ENCODE results near the gene EXD1.
"Not testable (repeated sequence)": the region's sequence is repeated elsewhere in the genome, so short reads cannot be mapped to it uniquely, and the experiment has no call there.

The EXD1 gene

GRCh38 chr15:41153733-41154132 is 76.8 kb downstream of the EXD1 start:
- Histone ChIP-seq H3K36me3 (ENCODE audit: control insufficient read depth in 2 of 2, insufficient read depth in 2 of 2, low read length in 2 of 2) (no peaks in the 10 kb centered on the region), H3K4me1 (ENCODE audit: control insufficient read depth in 2 of 2, insufficient read depth in 2 of 2, low read length in 2 of 2) (no peaks in the 10 kb centered on the region), H3K27ac (ENCODE audit: low read depth in 2 of 2, low read length in 2 of 2) (no peak overlapping the region), H3K9ac (ENCODE audit: low read depth in 1 of 2, low read length in 2 of 2) (no peak overlapping the region), H3K4me3 (ENCODE audit: low read length in 2 of 2) (no peak overlapping the region), H3K9me3 (ENCODE audit: control insufficient read depth in 2 of 2, low read length in 2 of 2) (no peaks in the 10 kb centered on the region), H3K27me3 (ENCODE audit: control insufficient read depth in 2 of 2, insufficient read depth in 2 of 2, low read length in 2 of 2) (no peaks in the 10 kb centered on the region)

- Histone ChIP-seq H3K9ac (ENCODE audit: low read depth in 1 of 2, low read length in 2 of 2) (no peak overlapping the region), H3K27ac (ENCODE audit: low read depth in 2 of 2, low read length in 2 of 2) (no peak overlapping the region), H3K9me3 (ENCODE audit: control insufficient read depth in 2 of 2, low read length in 2 of 2) (no peaks in the 10 kb centered on the region)
Observed at GRCh38 chr15:41151451-41152005, 79.0 kb downstream of the EXD1 start.

GRCh38 chr15:41150279-41150678 is 80.3 kb downstream of the EXD1 start:
- no peaks in the 10 kb centered on the region for H3K9me3 ChIP-seq (ENCODE audit: control insufficient read depth in 2 of 2, low read length in 2 of 2)
- no peaks in the 10 kb centered on the region for H3K4me1 ChIP-seq (ENCODE audit: control insufficient read depth in 2 of 2, insufficient read depth in 2 of 2, low read length in 2 of 2)
- H3K36me3 ChIP-seq (ENCODE audit: control insufficient read depth in 2 of 2, insufficient read depth in 2 of 2, low read length in 2 of 2): no peaks in the 10 kb centered on the region
- no peak overlapping the region for H3K27ac ChIP-seq (ENCODE audit: low read depth in 2 of 2, low read length in 2 of 2)
- H3K4me3 ChIP-seq (ENCODE audit: low read length in 2 of 2): no peak overlapping the region
- no peak overlapping the region for H3K9ac ChIP-seq (ENCODE audit: low read depth in 1 of 2, low read length in 2 of 2)
- H3K27me3 ChIP-seq (ENCODE audit: control insufficient read depth in 2 of 2, insufficient read depth in 2 of 2, low read length in 2 of 2): no peaks in the 10 kb centered on the region

More at GRCh38 chr15:41151451-41152005, 79.0 kb downstream of the EXD1 start:
- H3K27me3 ChIP-seq (ENCODE audit: control insufficient read depth in 2 of 2, insufficient read depth in 2 of 2, low read length in 2 of 2): no peaks in the 10 kb centered on the region
- no peaks in the 10 kb centered on the region for H3K36me3 ChIP-seq (ENCODE audit: control insufficient read depth in 2 of 2, insufficient read depth in 2 of 2, low read length in 2 of 2)
- no peaks in the 10 kb centered on the region for H3K4me1 ChIP-seq (ENCODE audit: control insufficient read depth in 2 of 2, insufficient read depth in 2 of 2, low read length in 2 of 2)
- H3K4me3 ChIP-seq (ENCODE audit: low read length in 2 of 2): no peak overlapping the region

GRCh38 chr15:41148065-41148464 is 82.5 kb downstream of the EXD1 start:
- H3K36me3 ChIP-seq (ENCODE audit: control insufficient read depth in 2 of 2, insufficient read depth in 2 of 2, low read length in 2 of 2): no peaks in the 10 kb centered on the region
- H3K27me3 ChIP-seq (ENCODE audit: control insufficient read depth in 2 of 2, insufficient read depth in 2 of 2, low read length in 2 of 2): no peaks in the 10 kb centered on the region
- H3K9me3 ChIP-seq (ENCODE audit: control insufficient read depth in 2 of 2, low read length in 2 of 2): no peaks in the 10 kb centered on the region
- H3K4me3 ChIP-seq (ENCODE audit: low read length in 2 of 2): no peak overlapping the region
- H3K4me1 ChIP-seq (ENCODE audit: control insufficient read depth in 2 of 2, insufficient read depth in 2 of 2, low read length in 2 of 2): no peaks in the 10 kb centered on the region
- no peak overlapping the region for H3K27ac ChIP-seq (ENCODE audit: low read depth in 2 of 2, low read length in 2 of 2)
- no peak overlapping the region for H3K9ac ChIP-seq (ENCODE audit: low read depth in 1 of 2, low read length in 2 of 2)

- no peak overlapping the region for H3K9ac ChIP-seq (ENCODE audit: low read depth in 1 of 2, low read length in 2 of 2)
- H3K4me3 ChIP-seq (ENCODE audit: low read length in 2 of 2): no peak overlapping the region
- H3K27ac ChIP-seq (ENCODE audit: low read depth in 2 of 2, low read length in 2 of 2): no peak overlapping the region
- H3K27me3 ChIP-seq (ENCODE audit: control insufficient read depth in 2 of 2, insufficient read depth in 2 of 2, low read length in 2 of 2): no peaks in the 10 kb centered on the region
- H3K4me1 ChIP-seq (ENCODE audit: control insufficient read depth in 2 of 2, insufficient read depth in 2 of 2, low read length in 2 of 2): no peaks in the 10 kb centered on the region
- H3K36me3 ChIP-seq (ENCODE audit: control insufficient read depth in 2 of 2, insufficient read depth in 2 of 2, low read length in 2 of 2): no peaks in the 10 kb centered on the region
- no peaks in the 10 kb centered on the region for H3K9me3 ChIP-seq (ENCODE audit: control insufficient read depth in 2 of 2, low read length in 2 of 2)
Observed at GRCh38 chr15:41139619-41140018, 90.9 kb downstream of the EXD1 start.

- H3K36me3 ChIP-seq (ENCODE audit: control insufficient read depth in 2 of 2, insufficient read depth in 2 of 2, low read length in 2 of 2); H3K4me1 ChIP-seq (ENCODE audit: control insufficient read depth in 2 of 2, insufficient read depth in 2 of 2, low read length in 2 of 2); H3K4me3 ChIP-seq (ENCODE audit: low read length in 2 of 2); H3K9me3 ChIP-seq (ENCODE audit: control insufficient read depth in 2 of 2, low read length in 2 of 2); H3K27me3 ChIP-seq (ENCODE audit: control insufficient read depth in 2 of 2, insufficient read depth in 2 of 2, low read length in 2 of 2); H3K27ac ChIP-seq (ENCODE audit: low read depth in 2 of 2, low read length in 2 of 2); H3K9ac ChIP-seq (ENCODE audit: low read depth in 1 of 2, low read length in 2 of 2): not testable (repeated sequence)
Observed at GRCh38 chr15:41139112-41139511, 91.4 kb downstream of the EXD1 start.

- H3K9ac ChIP-seq (ENCODE audit: low read depth in 1 of 2, low read length in 2 of 2); H3K27ac ChIP-seq (ENCODE audit: low read depth in 2 of 2, low read length in 2 of 2); H3K4me1 ChIP-seq (ENCODE audit: control insufficient read depth in 2 of 2, insufficient read depth in 2 of 2, low read length in 2 of 2); H3K36me3 ChIP-seq (ENCODE audit: control insufficient read depth in 2 of 2, insufficient read depth in 2 of 2, low read length in 2 of 2); H3K27me3 ChIP-seq (ENCODE audit: control insufficient read depth in 2 of 2, insufficient read depth in 2 of 2, low read length in 2 of 2); H3K4me3 ChIP-seq (ENCODE audit: low read length in 2 of 2); H3K9me3 ChIP-seq (ENCODE audit: control insufficient read depth in 2 of 2, low read length in 2 of 2): not testable (repeated sequence)
Observed at GRCh38 chr15:41135580-41135979, 95.0 kb downstream of the EXD1 start.

- no peak overlapping the region for H3K4me3 ChIP-seq (ENCODE audit: low read length in 2 of 2)
- H3K9me3 ChIP-seq (ENCODE audit: control insufficient read depth in 2 of 2, low read length in 2 of 2): peaks cover 0 to 3% of the 10 kb centered on the region in 2 donors
- no peaks in the 10 kb centered on the region for H3K27me3 ChIP-seq (ENCODE audit: control insufficient read depth in 2 of 2, insufficient read depth in 2 of 2, low read length in 2 of 2)
- H3K9ac ChIP-seq (ENCODE audit: low read depth in 1 of 2, low read length in 2 of 2): no peak overlapping the region
- no peak overlapping the region for H3K27ac ChIP-seq (ENCODE audit: low read depth in 2 of 2, low read length in 2 of 2)
- no peaks in the 10 kb centered on the region for H3K4me1 ChIP-seq (ENCODE audit: control insufficient read depth in 2 of 2, insufficient read depth in 2 of 2, low read length in 2 of 2)
- no peaks in the 10 kb centered on the region for H3K36me3 ChIP-seq (ENCODE audit: control insufficient read depth in 2 of 2, insufficient read depth in 2 of 2, low read length in 2 of 2)
Observed at GRCh38 chr15:41133454-41133853, 97.1 kb downstream of the EXD1 start.

Data from mucosa of rectum (tissue), 2 donors.